Breast epithelium (tissue), 4 donors: ENCODE data around the gene LRRC4C. TPM values are rescaled to one million over a fixed set of nuclear protein-coding genes. Genes with fewer than 3 reads are reported as not detected.

Experiments
- DNase-seq, 2 donors: peaks; one replicate each; pipeline ENCODE4 v3.0.0-alpha.2; 2019; ENCODE audit warnings: low spot score in 2 of 2
- H3K27ac ChIP-seq, 2 donors: fragments of 200-600 bp; sonication (generic) in 1 of 2; one replicate each; pipeline ENCODE4 v1.5.1; 2016 to 2019; ENCODE audit warnings: mild to moderate bottlenecking in 1 of 2
- H3K27me3 ChIP-seq, 2 donors: fragments of 200-600 bp; sonication (generic) in 1 of 2; one replicate each; pipeline versions ENCODE4 v1.5.1 to v1.6.0; 2017 to 2019; ENCODE audit warnings: control low read depth in 1 of 2, mild to moderate bottlenecking in 1 of 2
- H3K36me3 ChIP-seq: fragments of 200-600 bp; one replicate; pipeline ENCODE4 v1.5.1; 2019
- H3K4me1 ChIP-seq, 2 donors: fragments of 200-600 bp; sonication (generic); one replicate each; pipeline ENCODE4 v1.5.1; 2016 to 2019; ENCODE audit warnings: control low read depth in 1 of 2
- H3K4me3 ChIP-seq, 3 donors: fragments of 200-600 bp; sonication (generic); 1 replicate in 2 of 3; 2 replicates in 1 of 3; pipeline ENCODE4 v1.5.1; 2016 to 2019; ENCODE audit warnings: mild to moderate bottlenecking in 3 of 3, moderate library complexity in 2 of 3
- H3K9me3 ChIP-seq, 2 donors: fragments of 200-600 bp; sonication (generic) in 1 of 2; one replicate each; pipeline ENCODE4 v1.5.1; 2016 to 2019; ENCODE audit warnings: control low read depth in 1 of 2
- CTCF ChIP-seq, 3 donors: fragments of 450-650 bp; IDR thresholded peaks; one replicate each; pipeline ENCODE4 v1.5.1; 2016 to 2017; ENCODE audit warnings: antibody characterized with exemption in 3 of 3, mild to moderate bottlenecking in 3 of 3, moderate library complexity in 3 of 3
- POLR2A ChIP-seq: fragments of 450-650 bp; IDR thresholded peaks from one replicate; pipeline ENCODE4 v1.6.1; 2016; ENCODE audit warnings: antibody characterized with exemption, mild to moderate bottlenecking, moderate library complexity
- POLR2AphosphoS5 ChIP-seq, 3 donors: sonication (generic); formaldehyde crosslinking; IDR thresholded peaks; one replicate each; pipeline ENCODE4 v1.6.1; 2017; ENCODE audit warnings: antibody characterized with exemption in 3 of 3
- intact Hi-C: fragments of 100-400 bp; cut with DNase I; formaldehyde crosslinking; loops from one replicate; pipeline ENCODE4 v1.15.1; 2023; ENCODE audit warnings: low total_unique reads
- total RNA-seq, 3 donors: library from RNA; depleted of rRNA; stranded (reverse); fragments of >200 nt; gene quantifications; one replicate each; pipeline ENCODE4 v1.1.0, GENCODE V29; 2016

Gene LRRC4C
- total RNA-seq, 3 donors from 2014 or later: 2.9 to 15.4 (median 6.6) TPM

GRCh38 chr11:40255457-40255856, 1204.0 kb downstream of the LRRC4C start:
- no peak overlapping the region for H3K4me3 ChIP-seq
- no peaks in the 10 kb centered on the region for H3K4me1 ChIP-seq
- no peaks in the 10 kb centered on the region for H3K9me3 ChIP-seq
- no peak for DNase-seq
- H3K36me3 ChIP-seq: no peaks in the 10 kb centered on the region
- no peak overlapping the region for H3K27ac ChIP-seq
- TF ChIP-seq POLR2AphosphoS5 (IDR thresholded peaks at IDR 0.05): no peak
- TF ChIP-seq POLR2A: no peak
- TF ChIP-seq CTCF (IDR thresholded peaks at IDR 0.05): no peak
- intact Hi-C loops: loop anchor here (5.0 kb wide), 1 partner anchor 78 kb away; no protein-coding TSS in a partner anchor
- no peaks in the 10 kb centered on the region for H3K27me3 ChIP-seq

- Histone ChIP-seq H3K27me3 (no peaks in the 10 kb centered on the region), H3K36me3 (no peaks in the 10 kb centered on the region), H3K4me3 (no peak overlapping the region), H3K27ac (no peak overlapping the region), H3K9me3 (no peaks in the 10 kb centered on the region), H3K4me1 (no peaks in the 10 kb centered on the region)
- TF ChIP-seq CTCF (IDR thresholded peaks at IDR 0.05): no peak
- no peak for TF ChIP-seq POLR2A
- TF ChIP-seq POLR2AphosphoS5 (IDR thresholded peaks at IDR 0.05): no peak
- intact Hi-C loops: no loop called here
- no peak for DNase-seq
Observed at GRCh38 chr11:40253166-40253565, 1206.3 kb downstream of the LRRC4C start.

GRCh38 chr11:40252236-40252635, 1207.2 kb downstream of the LRRC4C start:
- TF ChIP-seq POLR2A: no peak
- no peak for TF ChIP-seq POLR2AphosphoS5 (IDR thresholded peaks at IDR 0.05)
- TF ChIP-seq CTCF (IDR thresholded peaks at IDR 0.05): no peak
- Histone ChIP-seq H3K4me3 (no peak overlapping the region), H3K27ac (no peak overlapping the region), H3K9me3 (no peaks in the 10 kb centered on the region), H3K4me1 (no peaks in the 10 kb centered on the region), H3K36me3 (no peaks in the 10 kb centered on the region), H3K27me3 (no peaks in the 10 kb centered on the region)
- no peak for DNase-seq
- intact Hi-C loops: no loop called here

- Histone ChIP-seq H3K4me3 (no peak overlapping the region), H3K27ac (no peak overlapping the region), H3K4me1 (no peaks in the 10 kb centered on the region), H3K27me3 (no peaks in the 10 kb centered on the region), H3K36me3 (no peaks in the 10 kb centered on the region), H3K9me3 (no peaks in the 10 kb centered on the region)
- TF ChIP-seq POLR2AphosphoS5 (IDR thresholded peaks at IDR 0.05) (no peak), CTCF (IDR thresholded peaks at IDR 0.05) (no peak), POLR2A (no peak)
- DNase-seq: no peak
- intact Hi-C loops: no loop called here
Observed at GRCh38 chr11:40246983-40247382, 1212.5 kb downstream of the LRRC4C start.

GRCh38 chr11:40241524-40242051, 1217.9 kb downstream of the LRRC4C start:
- Histone ChIP-seq H3K4me1 (no peaks in the 10 kb centered on the region), H3K9me3 (no peaks in the 10 kb centered on the region), H3K36me3 (no peaks in the 10 kb centered on the region), H3K27ac (no peak overlapping the region), H3K4me3 (no peak overlapping the region), H3K27me3 (no peaks in the 10 kb centered on the region)
- TF ChIP-seq POLR2A (no peak), CTCF (IDR thresholded peaks at IDR 0.05) (no peak), POLR2AphosphoS5 (IDR thresholded peaks at IDR 0.05) (no peak)
- intact Hi-C loops: no loop called here
- no peak for DNase-seq
